Dermis microvascular lymphatic vessel endothelial cell (primary cell): Measurements from ENCODE around the gene USP17L17. TPM values are rescaled to one million over a fixed set of nuclear protein-coding genes. Genes with fewer than 3 reads are reported as not detected.
"Not testable (repeated sequence)": the region's sequence is repeated elsewhere in the genome, so short reads cannot be mapped to it uniquely, and the experiment has no call there.

Experiments used
- DNase-seq, 2 donors: peaks; one replicate each; pipeline versions ENCODE4 v3.0.0 to v3.0.0-alpha.2; 2010; ENCODE audit warnings: low read depth in 2 of 2
- total RNA-seq: library from RNA; depleted of rRNA; stranded (reverse); fragments of >200 nt; gene quantifications from 2 replicates; pipeline ENCODE4 v1.2.1, GENCODE V29; 2014

Gene USP17L17, protein sequence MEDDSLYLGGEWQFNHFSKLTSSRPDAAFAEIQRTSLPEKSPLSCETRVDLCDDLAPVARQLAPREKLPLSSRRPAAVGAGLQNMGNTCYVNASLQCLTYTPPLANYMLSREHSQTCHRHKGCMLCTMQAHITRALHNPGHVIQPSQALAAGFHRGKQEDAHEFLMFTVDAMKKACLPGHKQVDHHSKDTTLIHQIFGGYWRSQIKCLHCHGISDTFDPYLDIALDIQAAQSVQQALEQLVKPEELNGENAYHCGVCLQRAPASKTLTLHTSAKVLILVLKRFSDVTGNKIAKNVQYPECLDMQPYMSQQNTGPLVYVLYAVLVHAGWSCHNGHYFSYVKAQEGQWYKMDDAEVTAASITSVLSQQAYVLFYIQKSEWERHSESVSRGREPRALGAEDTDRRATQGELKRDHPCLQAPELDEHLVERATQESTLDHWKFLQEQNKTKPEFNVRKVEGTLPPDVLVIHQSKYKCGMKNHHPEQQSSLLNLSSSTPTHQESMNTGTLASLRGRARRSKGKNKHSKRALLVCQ
- total RNA-seq = not detected in 2 replicates

DNA sequence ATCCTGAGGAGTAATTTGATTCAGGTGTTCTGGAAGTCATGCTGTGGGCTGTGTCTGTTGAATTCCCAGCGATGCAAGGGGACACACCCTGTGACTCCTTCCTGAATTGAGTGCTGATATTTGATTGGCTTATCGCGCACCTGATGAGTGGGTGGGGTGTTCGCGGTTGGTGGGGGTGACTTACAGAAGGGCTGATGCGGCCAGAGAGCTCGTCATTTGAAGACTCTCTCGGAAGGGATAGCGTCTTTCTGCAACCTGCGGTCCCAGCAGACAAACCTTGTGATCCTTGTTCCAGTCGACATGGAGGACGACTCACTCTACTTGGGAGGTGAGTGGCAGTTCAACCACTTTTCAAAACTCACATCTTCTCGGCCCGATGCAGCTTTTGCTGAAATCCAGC, at the start of gene USP17L17:
USP17L17 (plus strand) TSS at position 301 of the 400 bp plus-strand sequence; CDS start at position 301, 0 bp downstream.
- DNase-seq = not testable (repeated sequence)

DNA sequence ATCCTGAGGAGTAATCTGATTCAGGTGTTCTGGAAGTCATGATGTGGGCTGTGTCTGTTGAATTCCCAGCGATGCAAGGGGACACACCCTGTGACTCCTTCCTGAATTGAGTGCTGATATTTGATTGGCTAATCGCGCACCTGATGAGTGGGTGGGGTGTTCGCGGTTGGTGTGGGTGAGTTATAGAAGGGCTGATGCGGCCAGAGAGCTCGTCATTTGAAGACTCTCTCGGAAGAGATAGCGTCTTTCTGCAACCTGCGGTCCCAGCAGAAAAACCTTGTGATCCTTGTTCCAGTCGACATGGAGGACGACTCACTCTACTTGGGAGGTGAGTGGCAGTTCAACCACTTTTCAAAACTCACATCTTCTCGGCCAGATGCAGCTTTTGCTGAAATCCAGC, 33.3 kb upstream of the USP17L17 start, which contains the start of gene USP17L10:
USP17L10 (plus strand) TSS at position 301 of the 400 bp plus-strand sequence; CDS start at position 301, 0 bp downstream.
- DNase-seq = not testable (repeated sequence)

DNA sequence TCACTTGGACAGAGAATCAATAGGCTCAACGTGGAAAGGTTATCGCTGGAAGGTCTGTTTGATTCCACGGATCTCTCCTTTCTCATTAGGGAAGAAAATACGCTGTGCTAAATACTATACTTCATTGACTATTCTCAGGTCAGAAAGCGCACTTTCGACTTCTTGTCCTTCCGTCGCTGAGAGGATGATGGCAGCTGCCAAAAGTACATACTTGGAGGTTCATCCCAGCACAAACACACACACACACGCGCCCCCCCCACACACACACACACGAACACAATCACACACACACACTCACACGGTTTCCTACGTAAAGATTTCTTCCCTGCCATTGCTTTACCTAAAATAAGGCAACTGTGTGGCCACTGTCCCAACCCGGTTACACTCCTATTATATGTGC, 29.0 kb upstream of the USP17L17 start:
- DNase-seq = not testable (repeated sequence)

DNA sequence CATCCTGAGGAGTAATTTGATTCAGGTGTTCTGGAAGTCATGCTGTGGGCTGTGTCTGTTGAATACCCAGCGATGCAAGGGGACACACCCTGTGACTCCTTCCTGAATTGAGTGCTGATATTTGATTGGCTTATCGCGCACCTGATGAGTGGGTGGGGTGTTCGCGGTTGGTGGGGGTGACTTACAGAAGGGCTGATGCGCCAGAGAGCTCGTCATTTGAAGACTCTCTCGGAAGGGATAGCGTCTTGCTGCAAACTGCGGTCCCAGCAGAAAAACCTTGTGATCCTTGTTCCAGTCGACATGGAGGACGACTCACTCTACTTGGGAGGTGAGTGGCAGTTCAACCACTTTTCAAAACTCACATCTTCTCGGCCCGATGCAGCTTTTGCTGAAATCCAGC, 28.6 kb upstream of the USP17L17 start, which contains the start of gene USP17L11:
USP17L11 (plus strand) TSS at position 301 of the 400 bp plus-strand sequence; CDS start at position 301, 0 bp downstream.
- not testable (repeated sequence) for DNase-seq

DNA sequence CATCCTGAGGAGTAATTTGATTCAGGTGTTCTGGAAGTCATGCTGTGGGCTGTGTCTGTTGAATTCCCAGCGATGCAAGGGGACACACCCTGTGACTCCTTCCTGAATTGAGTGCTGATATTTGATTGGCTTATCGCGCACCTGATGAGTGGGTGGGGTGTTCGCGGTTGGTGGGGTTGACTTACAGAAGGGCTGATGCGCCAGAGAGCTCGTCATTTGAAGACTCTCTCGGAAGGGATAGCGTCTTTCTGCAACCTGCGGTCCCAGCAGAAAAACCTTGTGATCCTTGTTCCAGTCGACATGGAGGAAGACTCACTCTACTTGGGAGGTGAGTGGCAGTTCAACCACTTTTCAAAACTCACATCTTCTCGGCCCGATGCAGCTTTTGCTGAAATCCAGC, 23.8 kb upstream of the USP17L17 start, which contains the start of gene USP17L12:
USP17L12 (plus strand) TSS at position 301 of the 400 bp plus-strand sequence; CDS start at position 301, 0 bp downstream.
- not testable (repeated sequence) for DNase-seq

DNA sequence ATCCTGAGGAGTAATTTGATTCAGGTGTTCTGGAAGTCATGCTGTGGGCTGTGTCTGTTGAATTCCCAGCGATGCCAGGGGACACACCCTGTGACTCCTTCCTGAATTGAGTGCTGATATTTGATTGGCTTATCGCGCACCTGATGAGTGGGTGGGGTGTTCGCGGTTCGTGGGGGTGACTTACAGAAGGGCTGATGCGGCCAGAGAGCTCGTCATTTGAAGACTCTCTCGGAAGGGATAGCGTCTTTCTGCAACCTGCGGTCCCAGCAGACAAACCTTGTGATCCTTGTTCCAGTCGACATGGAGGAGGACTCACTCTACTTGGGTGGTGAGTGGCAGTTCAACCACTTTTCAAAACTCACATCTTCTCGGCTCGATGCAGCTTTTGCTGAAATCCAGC, 19.1 kb upstream of the USP17L17 start, which contains the start of gene USP17L13:
USP17L13 (plus strand) TSS at position 301 of the 400 bp plus-strand sequence; CDS start at position 301, 0 bp downstream.
- DNase-seq = not testable (repeated sequence)

- DNase-seq = not testable (repeated sequence)
Measured at GRCh38 chr4:9230249-9230648, 13.4 kb upstream of the USP17L17 start.

- DNase-seq = not testable (repeated sequence)
Measured at GRCh38 chr4:9234085-9234484, 9.6 kb upstream of the USP17L17 start, which contains the start of gene USP17L15. USP17L15 (plus strand) TSS chr4:9234385; CDS start chr4:9234385, 0 bp downstream.

- not testable (repeated sequence) for DNase-seq
Measured at GRCh38 chr4:9238461-9238860, 5.2 kb upstream of the USP17L17 start.

DNA sequence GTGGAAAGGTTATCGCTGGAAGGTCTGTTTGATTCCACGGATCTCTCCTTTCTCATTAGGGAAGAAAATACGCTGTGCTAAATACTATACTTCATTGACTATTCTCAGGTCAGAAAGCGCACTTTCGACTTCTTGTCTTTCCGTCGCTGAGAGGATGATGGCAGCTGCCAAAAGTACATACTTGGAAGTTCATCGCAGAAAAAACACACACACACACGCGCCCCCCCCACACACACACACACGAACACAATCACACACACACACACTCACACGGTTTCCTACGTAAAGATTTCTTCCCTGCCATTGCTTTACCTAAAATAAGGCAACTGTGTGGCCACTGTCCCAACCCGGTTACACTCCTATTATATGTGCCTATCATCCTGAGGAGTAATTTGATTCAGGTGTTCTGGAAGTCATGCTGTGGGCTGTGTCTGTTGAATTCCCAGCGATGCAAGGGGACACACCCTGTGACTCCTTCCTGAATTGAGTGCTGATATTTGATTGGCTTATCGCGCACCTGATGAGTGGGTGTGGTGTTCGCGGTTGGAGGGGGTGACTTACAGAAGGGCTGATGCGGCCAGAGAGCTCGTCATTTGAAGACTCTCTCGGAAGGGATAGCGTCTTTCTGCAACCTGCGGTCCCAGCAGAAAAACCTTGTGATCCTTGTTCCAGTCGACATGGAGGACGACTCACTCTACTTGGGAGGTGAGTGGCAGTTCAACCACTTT, 4.4 kb downstream of the USP17L17 start, which contains the start of gene USP17L18:
USP17L18 (plus strand) TSS at position 678 of the 728 bp plus-strand sequence; CDS start at position 678, 0 bp downstream.
- not testable (repeated sequence) for DNase-seq

GRCh38 chr4:9253078-9253477, 9.4 kb downstream of the USP17L17 start, which contains the start of gene USP17L19:
USP17L19 (plus strand) TSS chr4:9253378; CDS start chr4:9253378, 0 bp downstream.
- DNase-seq = not testable (repeated sequence)

- DNase-seq = not testable (repeated sequence)
Measured at GRCh38 chr4:9257824-9258223, 14.1 kb downstream of the USP17L17 start, which contains the start of gene USP17L20. USP17L20 (plus strand) TSS chr4:9258124; CDS start chr4:9258124, 0 bp downstream.

GRCh38 chr4:9262572-9262971, 18.9 kb downstream of the USP17L17 start, which contains the start of gene USP17L21:
USP17L21 (plus strand) TSS chr4:9262872; CDS start chr4:9262872, 0 bp downstream.
- not testable (repeated sequence) for DNase-seq

GRCh38 chr4:9267319-9267718, 23.6 kb downstream of the USP17L17 start, which contains the start of gene USP17L22:
USP17L22 (plus strand) TSS chr4:9267619; CDS start chr4:9267619, 0 bp downstream.
- not testable (repeated sequence) for DNase-seq

- not testable (repeated sequence) for DNase-seq
Measured at GRCh38 chr4:9271719-9272118, 28.0 kb downstream of the USP17L17 start.

Other genes starting within 250 kb of the USP17L17 start
- gene FAM90A26, start 73.5 kb upstream of the USP17L17 start, total RNA-seq = not detected in 2 replicates
- gene USP17L10, start 33.2 kb upstream of the USP17L17 start, total RNA-seq = not detected in 2 replicates
- not detected in 2 replicates for gene USP17L11, start 28.5 kb upstream of the USP17L17 start, total RNA-seq
- gene USP17L12, start 23.7 kb upstream of the USP17L17 start, total RNA-seq = not detected in 2 replicates
- not detected in 2 replicates for gene USP17L13, start 19.0 kb upstream of the USP17L17 start, total RNA-seq
- gene USP17L15, start 9.5 kb upstream of the USP17L17 start, total RNA-seq = not detected in 2 replicates
- gene USP17L18, start 4.8 kb downstream of the USP17L17 start, total RNA-seq = not detected in 2 replicates
- not detected in 2 replicates for gene USP17L19, start 9.5 kb downstream of the USP17L17 start, total RNA-seq
- not detected in 2 replicates for gene USP17L20, start 14.2 kb downstream of the USP17L17 start, total RNA-seq
- not detected in 2 replicates for gene USP17L21, start 19.0 kb downstream of the USP17L17 start, total RNA-seq
- not detected in 2 replicates for gene USP17L22, start 23.7 kb downstream of the USP17L17 start, total RNA-seq
- not detected in 2 replicates for gene USP17L24, start 81.3 kb downstream of the USP17L17 start, total RNA-seq
- gene USP17L25, start 86.0 kb downstream of the USP17L17 start, total RNA-seq = not detected in 2 replicates
- not detected in 2 replicates for gene USP17L26, start 90.8 kb downstream of the USP17L17 start, total RNA-seq
- gene USP17L5, start 95.5 kb downstream of the USP17L17 start, total RNA-seq = not detected in 2 replicates
- not detected in 2 replicates for gene USP17L27, start 100.3 kb downstream of the USP17L17 start, total RNA-seq
- not detected in 2 replicates for gene USP17L28, start 105.0 kb downstream of the USP17L17 start, total RNA-seq
- gene USP17L29, start 109.8 kb downstream of the USP17L17 start, total RNA-seq = not detected in 2 replicates
- not detected in 2 replicates for gene USP17L30, start 119.2 kb downstream of the USP17L17 start, total RNA-seq
- gene DEFB131A, start 200.5 kb downstream of the USP17L17 start, total RNA-seq = not detected in 2 replicates